Spleen (tissue), 11 donors: Measurements from ENCODE around the gene RHBDL1. TPM values are rescaled to one million over a fixed set of nuclear protein-coding genes. Genes with fewer than 3 reads are reported as not detected.

Source experiments
- DNase-seq: peaks from one replicate; pipeline ENCODE4 v3.0.0-alpha.2; 2020
- H3K27ac ChIP-seq, 8 donors: fragments of 200-600 bp; sonication (generic) in 7 of 8; 1 replicate in 4 of 8; 2 replicates in 4 of 8; pipeline versions ENCODE4 v1.5.0 to v1.8.0; 2016 to 2021; ENCODE audit warnings: inconsistent platforms in 4 of 8, mild to moderate bottlenecking in 4 of 8, moderate library complexity in 1 of 8
- H3K27me3 ChIP-seq, 7 donors: fragments of 200-600 bp; sonication (generic) in 6 of 7; replicated peaks in 1 of 7; 1 replicate in 4 of 7; 2 replicates in 3 of 7; pipeline versions ENCODE4 v1.5.0 to v1.8.0; 2016 to 2021; ENCODE audit warnings: inconsistent platforms in 3 of 7, mild to moderate bottlenecking in 1 of 7
- H3K36me3 ChIP-seq, 6 donors: fragments of 200-600 bp; sonication (generic) in 5 of 6; 1 replicate in 4 of 6; 2 replicates in 2 of 6; pipeline versions ENCODE4 v1.5.0 to v1.8.0; 2016 to 2021; ENCODE audit warnings: inconsistent platforms in 2 of 6
- H3K4me1 ChIP-seq, 6 donors: fragments of 200-600 bp; sonication (generic) in 5 of 6; 1 replicate in 3 of 6; 2 replicates in 3 of 6; pipeline versions ENCODE4 v1.5.0 to v1.8.0; 2016 to 2021; ENCODE audit warnings: inconsistent platforms in 3 of 6
- H3K4me3 ChIP-seq, 8 donors: fragments of 200-600 bp; sonication (generic) in 7 of 8; 1 replicate in 4 of 8; 2 replicates in 4 of 8; pipeline versions ENCODE4 v1.5.0 to v1.8.0; 2016 to 2021; ENCODE audit warnings: inconsistent platforms in 4 of 8, mild to moderate bottlenecking in 4 of 8, moderate library complexity in 2 of 8
- H3K9me3 ChIP-seq, 8 donors: fragments of 200-600 bp; sonication (generic) in 7 of 8; 1 replicate in 4 of 8; 2 replicates in 4 of 8; pipeline versions ENCODE4 v1.5.0 to v1.8.0; 2016 to 2021; ENCODE audit warnings: inconsistent platforms in 4 of 8
- CTCF ChIP-seq, 11 experiments: fragments of 200-600 bp in 7 of 11; fragments of 450-650 bp in 4 of 11; sonication (generic) in 4 of 11; IDR thresholded peaks in 8 of 11; conservative IDR thresholded peaks in 3 of 11; 1 replicate in 7 of 11; 2 replicates in 4 of 11; pipeline versions ENCODE4 v1.4.0 to v1.8.0; 2016 to 2021; ENCODE audit warnings: antibody characterized with exemption in 11 of 11, inconsistent platforms in 4 of 11, mild to moderate bottlenecking in 1 of 11
- POLR2A ChIP-seq, 3 donors: fragments of 450-650 bp; IDR thresholded peaks; one replicate each; pipeline ENCODE4 v1.5.1; 2017; ENCODE audit warnings: antibody characterized with exemption in 3 of 3, mild to moderate bottlenecking in 1 of 3
- POLR2AphosphoS5 ChIP-seq, 3 donors: sonication (generic); formaldehyde crosslinking; IDR thresholded peaks; one replicate each; pipeline ENCODE4 v1.5.1; 2017; ENCODE audit warnings: antibody characterized with exemption in 3 of 3
- WGBS, 5 donors: extraction: QIAGEN DNeasy Blood & Tissue Kit in 3 of 5; methylation state at CpG; one replicate each; pipeline versions ENCODE4 v1.1.5 to v1.1.7; 2013 to 2018; 5-methylcytosine and 5-hydroxymethylcytosine counted together
- intact Hi-C: fragments of 100-400 bp; cut with DNase I; formaldehyde crosslinking; loops from one replicate; pipeline ENCODE4 v1.15.0; 2023; ENCODE audit warnings: low total_unique reads
- polyA plus RNA-seq, 3 donors: library from polyadenylated mRNA; stranded (reverse); fragments of 200-250 nt; gene quantifications; one replicate each; pipeline ENCODE4 v1.2.1, GENCODE V29; 2013
- total RNA-seq, 7 donors: library from RNA; depleted of rRNA in 3 of 7; stranded (reverse); fragments of >200 nt in 3 of 7; fragmentation: NEBNext Ultra II Directional in 4 of 7; extraction: Animal tissue kit (Norgen Biotek cat#: 25700) in 4 of 7; gene quantifications; one replicate each; pipeline versions ENCODE4 v1.1.0 to v1.2.1, GENCODE V29; 2016 to 2021
- donor health status: healthy with polysubstance abuse.
- donor health status: DM: no; HTN: no; CAD: no; lungs with moderate emphysema.
- donor health status: DM: no; HTN: no; CAD: no.
- donor health status: Bipolar disorder and iron deficiency.
- donor health status: healthy.
- donor health status: DM: no; HTN: no; CAD: no.
- donor health status: DM: yes; HTN: yes; CAD: no.

RHBDL1 gene
- total and polyA plus RNA-seq, 10 donors = 0.37 to 2.0 (median 0.65) TPM

- 0 to 21% (median 5%) methylated on average over 8 to 55 of the region's 55 CpGs for WGBS, 5 donors
- intact Hi-C loops = no loop called here
- no peaks in the 10 kb centered on the region for H3K9me3 ChIP-seq
- H3K36me3 ChIP-seq = peaks cover 0 to 30% (median 17%) of the 10 kb centered on the region in 6 donors
- DNase-seq = peak; percentile 89
- peaks cover 0 to 8% (median 0%) of the 10 kb centered on the region in 7 donors for H3K27me3 ChIP-seq
- TF ChIP-seq POLR2AphosphoS5 (IDR thresholded peaks at IDR 0.05) (no peak), CTCF (IDR thresholded peaks at IDR 0.05 in 8 of 11, conservative IDR thresholded peaks at IDR 0.05 in 3 of 11) (no peak), POLR2A (IDR thresholded peaks at IDR 0.05) (no peak)
- H3K27ac ChIP-seq = peak overlapping the region; percentile 93 to 98 (median 95)
- H3K4me1 ChIP-seq = peaks cover 17 to 65% (median 44%) of the 10 kb centered on the region in 6 donors
- H3K4me3 ChIP-seq = peak overlapping the region; percentile 66 to 98 (median 85)
Observed at GRCh38 chr16:635573-636205, 39.8 kb upstream of the RHBDL1 start.

GRCh38 chr16:636206-637080 is 39.0 kb upstream of the RHBDL1 start, which contains the start of gene METTL26:
METTL26 (minus strand) TSS chr16:636305; CDS start chr16:636290, 15 bp downstream.
- intact Hi-C loops = no loop called here
- Histone ChIP-seq H3K4me1 (peaks cover 17 to 65% (median 40%) of the 10 kb centered on the region in 6 donors), H3K4me3 (peak within 1 kb of the TSS; percentile 66 to 98 (median 85)), H3K9me3 (no peaks in the 10 kb centered on the region), H3K36me3 (peaks cover 0 to 30% (median 17%) of the 10 kb centered on the region in 6 donors), H3K27ac (peak within 1 kb of the TSS; percentile 93 to 98 (median 95)), H3K27me3 (peaks cover 0 to 4% (median 0%) of the 10 kb centered on the region in 7 donors)
- 0% methylated on average over 38 to 91 of the region's 91 CpGs for WGBS, 5 donors
- TF ChIP-seq POLR2A (IDR thresholded peaks at IDR 0.05) = peak in 1 of 3 donors; percentile 20
- peak in 4 of 11 experiments; percentile 28 to 38 (median 34) for TF ChIP-seq CTCF (IDR thresholded peaks at IDR 0.05 in 8 of 11, conservative IDR thresholded peaks at IDR 0.05 in 3 of 11)
- peak; percentile 87 to 89 (median 88) for TF ChIP-seq POLR2AphosphoS5 (IDR thresholded peaks at IDR 0.05)
- peak; percentile 99 for DNase-seq

GRCh38 chr16:637081-638018 is 38.1 kb upstream of the RHBDL1 start:
- peak overlapping the region; percentile 93 to 98 (median 95) for H3K27ac ChIP-seq
- H3K9me3 ChIP-seq = no peaks in the 10 kb centered on the region
- WGBS, 5 donors = 17 to 31% (median 26%) methylated on average over 20 to 52 of the region's 53 CpGs
- H3K4me3 ChIP-seq = peak overlapping the region; percentile 66 to 98 (median 85)
- intact Hi-C loops = no loop called here
- H3K27me3 ChIP-seq = peaks cover 0 to 4% (median 0%) of the 10 kb centered on the region in 7 donors
- peaks cover 17 to 72% (median 44%) of the 10 kb centered on the region in 6 donors for H3K4me1 ChIP-seq
- DNase-seq = peak; percentile 88
- H3K36me3 ChIP-seq = peaks cover 0 to 28% (median 17%) of the 10 kb centered on the region in 6 donors
- TF ChIP-seq POLR2A (IDR thresholded peaks at IDR 0.05) (no peak), POLR2AphosphoS5 (IDR thresholded peaks at IDR 0.05) (no peak), CTCF (IDR thresholded peaks at IDR 0.05 in 8 of 11, conservative IDR thresholded peaks at IDR 0.05 in 3 of 11) (no peak)
